Measurements from ENCODE around the gene HMGCR. TPM values are rescaled to one million over a fixed set of nuclear protein-coding genes. Genes with fewer than 3 reads are reported as not detected.

Gene HMGCR
- polyA plus RNA-seq, 2 of the 4 experiments (the other 2 are of a cell fraction): 25.9 to 35.0 TPM

- ChIA-PET CTCF (interaction anchor here (0.9 kb wide), 1 partner anchor 126 kb away, joined by 3 read pairs; the partner anchor contains the start of gene ANKRD31), POLR2A (no interaction called here)
Measured at GRCh38 chr5:75362474-75362975, 25.5 kb downstream of the HMGCR start.

DNA sequence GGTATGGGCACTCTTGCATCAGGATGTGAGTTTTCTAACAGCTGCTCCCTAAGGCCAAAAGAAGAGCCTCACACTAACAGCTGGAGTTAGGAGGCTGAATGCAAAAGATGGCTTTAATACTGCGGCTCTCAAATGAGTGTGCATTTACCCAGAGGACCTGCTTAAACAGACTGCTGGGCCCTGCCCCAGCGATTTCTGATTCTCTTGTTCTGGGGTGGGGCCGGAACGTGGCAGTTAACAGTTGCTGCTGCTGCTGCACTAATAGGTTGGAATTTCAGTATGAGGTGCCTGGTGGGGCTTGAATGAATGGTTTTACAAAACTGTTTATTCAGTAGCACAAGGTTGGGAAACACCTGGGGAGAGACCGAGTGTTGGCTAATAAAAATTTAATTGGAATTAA lies 26.1 kb downstream of the HMGCR start:
- Histone ChIP-seq H3K4me1 (no peaks in the 10 kb centered on the region), H3K4me3 (no peak overlapping the region), H3K27ac (no peak overlapping the region), H3K9me3 (no peaks in the 10 kb centered on the region), H3K4me2 (no peak overlapping the region)
- no peak for FAIRE-seq
- ChIA-PET CTCF (no interaction called here), POLR2A (interaction anchor here (1.4 kb wide), 1 partner anchor 26 kb away, joined by 6 read pairs; the partner anchor contains the start of gene HMGCR)
- ATAC-seq: peak; percentile 11 to 38; a peak in 2 of 6 replicates
- no peak for DNase-seq (ENCODE audit: low read depth in 1 of 2, low spot score in 1 of 2)
- 88% methylated on average over 5 of the region's 5 CpGs for WGBS (ENCODE audit: missing lambda C conversion rate)
- TF ChIP-seq RAD21 (conservative IDR thresholded peaks at IDR 0.05 in 1 of 2, IDR thresholded peaks at IDR 0.05 in 1 of 2): no peak
- TF ChIP-seq ZSCAN20 (CRISPR knock-in tag; IDR thresholded peaks at IDR 0.05): no peak
- TF ChIP-seq HES2 (IDR thresholded peaks at IDR 0.05): no peak
- no peak for TF ChIP-seq HMGXB4 (CRISPR knock-in tag; IDR thresholded peaks at IDR 0.05; ENCODE audit: borderline replicate concordance)
- TF ChIP-seq EP300 (IDR thresholded peaks at IDR 0.05): no peak
- TF ChIP-seq USF2 (IDR thresholded peaks at IDR 0.05): no peak
- TF ChIP-seq HOXB5 (CRISPR knock-in tag; IDR thresholded peaks at IDR 0.05): no peak
- TF ChIP-seq JUN (IDR thresholded peaks at IDR 0.05): no peak
- no peak for TF ChIP-seq BHLHE40 (IDR thresholded peaks at IDR 0.05; ENCODE audit: low read depth, low read length)
- TF ChIP-seq MAX (IDR thresholded peaks at IDR 0.05): no peak
- TF ChIP-seq PBX3 (IDR thresholded peaks at IDR 0.05): no peak
- TF ChIP-seq JUNB (IDR thresholded peaks at IDR 0.05): no peak
- no peak for TF ChIP-seq POLR2AphosphoS2 (conservative IDR thresholded peaks at IDR 0.05; ENCODE audit: low read length)
- TF ChIP-seq, protein P1, sequence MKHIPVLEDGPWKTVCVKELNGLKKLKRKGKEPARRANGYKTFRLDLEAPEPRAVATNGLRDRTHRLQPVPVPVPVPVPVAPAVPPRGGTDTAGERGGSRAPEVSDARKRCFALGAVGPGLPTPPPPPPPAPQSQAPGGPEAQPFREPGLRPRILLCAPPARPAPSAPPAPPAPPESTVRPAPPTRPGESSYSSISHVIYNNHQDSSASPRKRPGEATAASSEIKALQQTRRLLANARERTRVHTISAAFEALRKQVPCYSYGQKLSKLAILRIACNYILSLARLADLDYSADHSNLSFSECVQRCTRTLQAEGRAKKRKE (CRISPR knock-in tag; IDR thresholded peaks at IDR 0.05; ENCODE audit: low read depth): no peak

More at GRCh38 chr5:75362474-75362975, 25.5 kb downstream of the HMGCR start:
- Histone ChIP-seq H3K4me1 (no peaks in the 10 kb centered on the region), H3K9me3 (no peaks in the 10 kb centered on the region), H3K4me2 (no peak overlapping the region), H3K4me3 (no peak overlapping the region), H3K27ac (no peak overlapping the region)
- DNase-seq (ENCODE audit: low read depth in 1 of 2, low spot score in 1 of 2) (no peak), FAIRE-seq (no peak), ATAC-seq (no peak; a peak in 1 of 6 replicates)
- TF ChIP-seq HMGXB4 (CRISPR knock-in tag; IDR thresholded peaks at IDR 0.05; ENCODE audit: borderline replicate concordance): no peak
- TF ChIP-seq ELK1 (IDR thresholded peaks at IDR 0.05; ENCODE audit: low read depth, low read length): no peak
- no peak for TF ChIP-seq FOXS1 (CRISPR knock-in tag; IDR thresholded peaks at IDR 0.05)
- no peak for TF ChIP-seq EHMT2 (IDR thresholded peaks at IDR 0.05; ENCODE audit: low read depth)
- no peak for TF ChIP-seq KDM1A (IDR thresholded peaks at IDR 0.05; ENCODE audit: low read depth)
- no peak for TF ChIP-seq HOXA7 (CRISPR knock-in tag; IDR thresholded peaks at IDR 0.05)
- TF ChIP-seq ZFP36 (IDR thresholded peaks at IDR 0.05; ENCODE audit: borderline replicate concordance, partially characterized antibody): no peak
- TF ChIP-seq CBX8 (IDR thresholded peaks at IDR 0.05): no peak
- TF ChIP-seq HES2 (IDR thresholded peaks at IDR 0.05): no peak
- TF ChIP-seq USF2 (IDR thresholded peaks at IDR 0.05): no peak
- TF ChIP-seq NR3C1 (IDR thresholded peaks at IDR 0.05): no peak
- TF ChIP-seq RARB (CRISPR knock-in tag; IDR thresholded peaks at IDR 0.05): no peak
- no peak for TF ChIP-seq CEBPB (IDR thresholded peaks at IDR 0.05)
- TF ChIP-seq RFX5 (IDR thresholded peaks at IDR 0.05): no peak
- TF ChIP-seq RNF2 (IDR thresholded peaks at IDR 0.05; ENCODE audit: borderline replicate concordance, low read depth): no peak
- TF ChIP-seq EP300 (IDR thresholded peaks at IDR 0.05): no peak
- TF ChIP-seq NPAS2 (CRISPR knock-in tag; IDR thresholded peaks at IDR 0.05; ENCODE audit: borderline replicate concordance): no peak
- WGBS (ENCODE audit: missing lambda C conversion rate): 93% methylated on average over 4 of the region's 4 CpGs

Data from A549 (cell line).